ENCODE results near the gene HOXA13.

HOXA13 gene

GRCh38 chr7:27240015-27240731 lies 40.3 kb upstream of the HOXA13 start:
- no peak for DNase-seq (ENCODE audit: extremely low read depth, low read depth)
- no peak for TF ChIP-seq CTCF (IDR thresholded peaks at IDR 0.05; ENCODE audit: low read depth, low read length)

GRCh38 chr7:27239387-27240014 lies 39.6 kb upstream of the HOXA13 start:
- TF ChIP-seq CTCF (IDR thresholded peaks at IDR 0.05; ENCODE audit: low read depth, low read length), result no peak
- DNase-seq (ENCODE audit: extremely low read depth, low read depth), result no peak

DNA sequence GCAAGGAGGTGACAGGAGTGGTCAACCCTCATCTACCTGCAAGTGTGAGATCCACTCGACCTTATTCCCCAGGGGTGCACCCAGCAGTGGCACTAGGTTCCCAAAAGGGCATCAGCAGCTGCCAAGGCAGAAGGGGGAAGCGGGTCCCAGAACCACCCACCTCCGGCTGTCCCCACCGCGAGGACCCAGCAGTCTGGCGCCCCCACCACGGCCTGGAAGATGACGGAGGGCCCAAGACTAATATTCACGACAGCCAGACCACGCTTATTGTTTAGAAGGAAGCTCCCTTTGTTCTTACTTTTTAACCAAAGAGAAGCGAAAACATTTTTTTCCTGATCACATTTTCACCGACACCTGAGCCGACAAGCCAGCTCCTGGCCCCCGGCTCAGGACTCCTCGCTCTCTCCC lies 39.1 kb upstream of the HOXA13 start:
- DNase-seq (ENCODE audit: extremely low read depth, low read depth), result no peak
- TF ChIP-seq CTCF (IDR thresholded peaks at IDR 0.05; ENCODE audit: low read depth, low read length), result no peak

DNA sequence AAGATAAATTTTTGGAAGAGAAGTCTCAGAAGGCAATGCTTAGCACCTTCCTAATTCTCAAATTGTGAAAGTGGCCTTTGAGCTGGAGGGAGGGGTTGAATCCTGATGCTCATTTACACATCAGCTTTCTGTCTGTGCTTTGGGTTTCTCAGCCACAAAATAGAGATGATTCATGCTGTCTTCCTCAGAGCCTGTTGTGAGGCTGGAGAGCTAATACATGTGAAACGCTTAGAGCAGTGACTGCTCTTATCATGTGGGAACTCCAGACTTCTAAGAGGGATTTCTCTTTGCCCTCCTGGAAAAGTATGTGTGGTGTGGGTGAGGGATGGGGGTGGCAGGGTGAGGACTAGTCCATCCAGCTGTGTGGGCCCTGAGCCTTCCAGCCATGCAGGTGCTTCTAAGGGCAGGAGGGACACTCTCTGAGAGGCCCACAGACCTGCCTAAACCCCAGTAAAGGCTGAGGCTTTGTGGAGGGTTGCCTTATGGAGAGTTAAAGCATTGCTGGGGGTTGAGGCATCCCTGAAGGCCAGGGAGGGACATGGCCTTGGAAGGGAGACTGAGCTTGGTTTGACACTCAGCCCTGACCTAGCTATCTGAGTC lies 37.9 kb upstream of the HOXA13 start:
- no peak for DNase-seq (ENCODE audit: extremely low read depth, low read depth)
- no peak for TF ChIP-seq CTCF (IDR thresholded peaks at IDR 0.05; ENCODE audit: low read depth, low read length)

GRCh38 chr7:27235387-27236311 lies 35.8 kb upstream of the HOXA13 start:
- TF ChIP-seq CTCF (IDR thresholded peaks at IDR 0.05; ENCODE audit: low read depth, low read length), result peak; percentile 39
- no peak for DNase-seq (ENCODE audit: extremely low read depth, low read depth)

DNA sequence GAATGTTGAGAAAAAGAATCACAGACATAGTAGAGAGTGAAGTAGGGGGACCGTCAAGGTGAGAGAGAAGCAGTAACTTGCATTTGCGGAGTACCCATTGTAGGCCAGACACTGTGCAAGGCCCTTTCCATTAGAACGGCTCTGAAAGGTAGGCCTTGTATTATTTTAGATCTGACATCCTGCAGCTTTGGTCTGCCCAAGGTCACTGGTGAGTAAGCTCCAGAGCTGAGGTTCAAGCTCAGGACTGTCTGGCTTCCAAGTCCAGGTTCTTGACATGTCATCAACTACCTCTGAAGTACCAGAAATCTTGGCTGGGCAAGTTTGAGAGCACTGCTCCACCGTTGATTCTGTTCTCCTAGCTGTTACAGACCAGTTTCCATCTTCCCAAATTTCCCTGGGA lies 29.6 kb upstream of the HOXA13 start:
- no peak for DNase-seq (ENCODE audit: extremely low read depth, low read depth)
- TF ChIP-seq CTCF (IDR thresholded peaks at IDR 0.05; ENCODE audit: low read depth, low read length), result no peak
